ENCODE results near the gene HIVEP1. TPM values are rescaled to one million over a fixed set of nuclear protein-coding genes. Genes with fewer than 3 reads are reported as not detected.

HIVEP1 gene
- total RNA-seq, 2 experiments from 2014 or later, result 22.1 to 22.6 TPM

DNA sequence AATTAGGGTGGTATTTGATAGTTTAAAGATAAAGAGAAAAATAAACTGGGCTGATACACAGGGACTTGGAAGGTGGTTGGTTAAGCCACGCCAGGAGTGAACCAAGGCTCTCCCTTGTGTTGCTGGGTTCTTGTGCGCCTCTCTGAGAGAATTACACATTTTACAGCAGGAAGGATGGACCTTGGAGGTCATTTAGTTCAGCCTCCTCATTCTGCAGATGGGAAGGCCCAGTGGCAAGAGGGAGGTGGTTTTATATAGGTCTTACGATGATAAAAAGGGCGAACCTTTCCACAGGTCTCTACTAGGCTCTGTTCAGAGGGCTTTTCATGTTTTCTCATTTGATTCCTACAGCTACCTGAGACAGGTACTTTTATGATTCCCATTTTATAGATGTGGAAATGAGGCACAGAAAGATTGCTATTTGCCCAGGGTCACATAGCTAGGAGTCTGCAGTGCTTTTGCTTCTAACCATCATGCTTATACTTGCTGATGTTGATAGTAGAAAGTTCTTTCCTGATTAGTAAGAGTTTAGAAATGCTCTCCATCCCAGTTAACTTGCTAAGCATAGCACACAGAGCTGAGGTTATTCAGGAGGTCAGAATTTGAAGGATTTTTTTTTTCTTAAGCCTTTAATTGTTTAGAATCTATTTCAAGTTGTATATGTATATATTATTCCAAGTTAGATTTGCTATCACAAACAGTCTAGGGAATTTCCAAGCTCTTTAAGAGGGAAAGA, 12.8 kb downstream of the HIVEP1 start:
- peaks cover 51% of the 10 kb centered on the region for H3K79me2 ChIP-seq (ENCODE audit: insufficient read depth, low read depth, low read length)
- peaks cover 22% of the 10 kb centered on the region for H3K9me3 ChIP-seq (ENCODE audit: low read length)
- no peaks in the 10 kb centered on the region for H4K20me1 ChIP-seq (ENCODE audit: insufficient read depth, low read length)
- H3K36me3 ChIP-seq (ENCODE audit: insufficient read depth, low read length), result peaks cover 85% of the 10 kb centered on the region
- H3K4me3 ChIP-seq (ENCODE audit: low read depth, low read length, poor library complexity, severe bottlenecking), result no peak overlapping the region
- intact Hi-C loops (cut with micrococcal nuclease; ENCODE audit: unreplicated experiment), result no loop called here
- no TSS peak for BruUV-seq (replicated peaks)
- no peak overlapping the region for H3K27ac ChIP-seq (ENCODE audit: low read depth, low read length, poor library complexity, severe bottlenecking)
- CTCF ChIA-PET (ENCODE audit: unreplicated experiment), result interaction anchor here (0.6 kb wide), 1 partner anchor 13 kb away, joined by 3 read pairs; no protein-coding TSS in a partner anchor
- TF ChIP-seq, protein P1, sequence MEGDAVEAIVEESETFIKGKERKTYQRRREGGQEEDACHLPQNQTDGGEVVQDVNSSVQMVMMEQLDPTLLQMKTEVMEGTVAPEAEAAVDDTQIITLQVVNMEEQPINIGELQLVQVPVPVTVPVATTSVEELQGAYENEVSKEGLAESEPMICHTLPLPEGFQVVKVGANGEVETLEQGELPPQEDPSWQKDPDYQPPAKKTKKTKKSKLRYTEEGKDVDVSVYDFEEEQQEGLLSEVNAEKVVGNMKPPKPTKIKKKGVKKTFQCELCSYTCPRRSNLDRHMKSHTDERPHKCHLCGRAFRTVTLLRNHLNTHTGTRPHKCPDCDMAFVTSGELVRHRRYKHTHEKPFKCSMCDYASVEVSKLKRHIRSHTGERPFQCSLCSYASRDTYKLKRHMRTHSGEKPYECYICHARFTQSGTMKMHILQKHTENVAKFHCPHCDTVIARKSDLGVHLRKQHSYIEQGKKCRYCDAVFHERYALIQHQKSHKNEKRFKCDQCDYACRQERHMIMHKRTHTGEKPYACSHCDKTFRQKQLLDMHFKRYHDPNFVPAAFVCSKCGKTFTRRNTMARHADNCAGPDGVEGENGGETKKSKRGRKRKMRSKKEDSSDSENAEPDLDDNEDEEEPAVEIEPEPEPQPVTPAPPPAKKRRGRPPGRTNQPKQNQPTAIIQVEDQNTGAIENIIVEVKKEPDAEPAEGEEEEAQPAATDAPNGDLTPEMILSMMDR (conservative IDR thresholded peaks at IDR 0.05; ENCODE audit: low read length), result no peak
- no peak for TF ChIP-seq EZH2phosphoT487 (IDR thresholded peaks at IDR 0.05; ENCODE audit: borderline replicate concordance, low read depth, low read length)
- H3K4me2 ChIP-seq (ENCODE audit: low read length), result no peak overlapping the region
- POLR2A ChIA-PET, result no interaction called here
- DNase-seq (ENCODE audit: low spot score), result no peak
- no peaks in the 10 kb centered on the region for H3K9me2 ChIP-seq (ENCODE audit: insufficient read depth, low read length)
- no peaks in the 10 kb centered on the region for H3K4me1 ChIP-seq (ENCODE audit: insufficient read depth, low read length, poor library complexity, severe bottlenecking)
- H2AFZ ChIP-seq (ENCODE audit: low read length), result no peak overlapping the region

DNA sequence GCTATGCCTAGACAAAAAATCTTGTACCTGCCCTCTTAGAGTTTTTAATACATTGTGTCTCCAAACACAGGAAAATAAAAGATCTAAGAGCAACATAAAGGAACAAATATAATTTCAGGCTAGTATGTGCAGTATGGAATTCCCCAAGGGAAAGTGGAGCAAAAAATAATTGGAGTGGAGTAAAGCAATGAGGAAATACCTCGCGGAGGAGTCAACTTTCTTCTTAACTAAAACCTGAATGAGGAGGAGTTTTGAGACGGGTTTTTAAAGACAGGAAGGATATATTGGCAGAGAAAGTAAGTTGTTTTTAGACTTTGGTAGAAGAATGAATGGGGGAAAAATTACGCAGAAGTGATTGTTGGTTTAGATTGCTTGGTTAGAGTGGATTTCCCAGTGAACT, 14.0 kb downstream of the HIVEP1 start:
- Histone ChIP-seq H3K4me1 (ENCODE audit: insufficient read depth, low read length, poor library complexity, severe bottlenecking) (no peaks in the 10 kb centered on the region), H3K36me3 (ENCODE audit: insufficient read depth, low read length) (peaks cover 90% of the 10 kb centered on the region), H2AFZ (ENCODE audit: low read length) (no peak overlapping the region), H3K27ac (ENCODE audit: low read depth, low read length, poor library complexity, severe bottlenecking) (no peak overlapping the region), H3K4me3 (ENCODE audit: low read depth, low read length, poor library complexity, severe bottlenecking) (no peak overlapping the region), H4K20me1 (ENCODE audit: insufficient read depth, low read length) (no peaks in the 10 kb centered on the region), H3K4me2 (ENCODE audit: low read length) (no peak overlapping the region), H3K79me2 (ENCODE audit: insufficient read depth, low read depth, low read length) (peaks cover 63% of the 10 kb centered on the region), H3K9me2 (ENCODE audit: insufficient read depth, low read length) (no peaks in the 10 kb centered on the region), H3K9me3 (ENCODE audit: low read length) (peaks cover 34% of the 10 kb centered on the region)
- POLR2A ChIA-PET, result interaction anchor here (0.9 kb wide), 1 partner anchor 12 kb away, joined by 3 read pairs; no protein-coding TSS in a partner anchor
- no TSS peak for BruUV-seq (replicated peaks)
- DNase-seq (ENCODE audit: low spot score), result no peak
- intact Hi-C loops (cut with micrococcal nuclease; ENCODE audit: unreplicated experiment), result no loop called here
- CTCF ChIA-PET (ENCODE audit: unreplicated experiment), result no interaction called here
- TF ChIP-seq, protein P1 (conservative IDR thresholded peaks at IDR 0.05; ENCODE audit: low read length), result no peak
- TF ChIP-seq EZH2phosphoT487 (IDR thresholded peaks at IDR 0.05; ENCODE audit: borderline replicate concordance, low read depth, low read length), result no peak

DNA sequence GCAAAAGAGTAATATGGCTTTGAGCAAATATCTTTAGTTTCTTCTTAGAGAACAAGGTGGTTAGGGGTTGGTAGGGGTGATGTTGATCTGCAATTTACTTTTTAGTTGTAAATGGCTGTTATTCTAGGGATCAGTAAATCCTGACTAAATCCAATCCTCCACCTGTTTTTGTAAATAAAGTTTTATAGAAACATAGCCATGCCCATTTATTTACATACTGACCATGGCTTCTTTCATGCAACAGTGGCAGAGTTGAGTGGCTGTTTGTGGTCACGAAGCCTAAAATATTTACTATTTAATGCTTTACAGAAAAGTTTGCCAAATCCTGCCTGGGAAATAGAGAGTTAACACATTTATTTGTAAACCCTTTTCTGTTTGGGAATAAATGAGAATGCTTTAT, 14.7 kb downstream of the HIVEP1 start:
- intact Hi-C loops (cut with micrococcal nuclease; ENCODE audit: unreplicated experiment), result no loop called here
- H3K9me3 ChIP-seq (ENCODE audit: low read length), result peaks cover 38% of the 10 kb centered on the region
- no peak overlapping the region for H3K4me3 ChIP-seq (ENCODE audit: low read depth, low read length, poor library complexity, severe bottlenecking)
- peaks cover 69% of the 10 kb centered on the region for H3K79me2 ChIP-seq (ENCODE audit: insufficient read depth, low read depth, low read length)
- H4K20me1 ChIP-seq (ENCODE audit: insufficient read depth, low read length), result no peaks in the 10 kb centered on the region
- no peak for DNase-seq (ENCODE audit: low spot score)
- ChIA-PET CTCF (ENCODE audit: unreplicated experiment) (no interaction called here), POLR2A (no interaction called here)
- H3K9me2 ChIP-seq (ENCODE audit: insufficient read depth, low read length), result no peaks in the 10 kb centered on the region
- H3K27ac ChIP-seq (ENCODE audit: low read depth, low read length, poor library complexity, severe bottlenecking), result no peak overlapping the region
- H3K4me1 ChIP-seq (ENCODE audit: insufficient read depth, low read length, poor library complexity, severe bottlenecking), result no peaks in the 10 kb centered on the region
- H3K36me3 ChIP-seq (ENCODE audit: insufficient read depth, low read length), result peaks cover 96% of the 10 kb centered on the region
- no TSS peak for BruUV-seq (replicated peaks)
- H3K4me2 ChIP-seq (ENCODE audit: low read length), result no peak overlapping the region
- H2AFZ ChIP-seq (ENCODE audit: low read length), result no peak overlapping the region
- no peak for TF ChIP-seq EZH2phosphoT487 (IDR thresholded peaks at IDR 0.05; ENCODE audit: borderline replicate concordance, low read depth, low read length)
- TF ChIP-seq, protein P1 (conservative IDR thresholded peaks at IDR 0.05; ENCODE audit: low read length), result no peak
